ENCODE data around the gene KCNK15.
"Not testable (repeated sequence)": the region's sequence is repeated elsewhere in the genome, so short reads cannot be mapped to it uniquely, and the experiment has no call there.

KCNK15 gene

GRCh38 chr20:44759595-44759994, 13.9 kb downstream of the KCNK15 start:
- no peak for DNase-seq

DNA sequence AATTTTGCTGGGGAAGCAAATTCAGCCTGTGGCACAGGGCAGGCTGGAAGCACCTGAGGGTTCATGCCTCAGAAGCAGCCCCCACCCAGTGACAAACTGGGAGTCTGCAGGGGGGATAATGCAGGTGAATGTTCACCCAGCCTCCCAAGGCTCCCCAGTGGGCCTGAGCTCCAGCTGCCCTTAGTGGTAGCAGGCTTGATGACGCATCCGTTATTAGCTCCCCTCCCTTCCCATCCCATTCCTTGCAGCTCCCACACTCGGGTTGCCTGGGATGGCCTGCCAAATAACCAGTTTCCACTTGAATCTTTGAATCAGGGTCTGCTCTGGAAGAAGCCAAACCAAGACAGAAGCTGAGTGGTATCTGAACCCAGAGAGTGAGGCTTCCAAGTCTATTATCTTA, 15.8 kb downstream of the KCNK15 start:
- DNase-seq: no peak

DNA sequence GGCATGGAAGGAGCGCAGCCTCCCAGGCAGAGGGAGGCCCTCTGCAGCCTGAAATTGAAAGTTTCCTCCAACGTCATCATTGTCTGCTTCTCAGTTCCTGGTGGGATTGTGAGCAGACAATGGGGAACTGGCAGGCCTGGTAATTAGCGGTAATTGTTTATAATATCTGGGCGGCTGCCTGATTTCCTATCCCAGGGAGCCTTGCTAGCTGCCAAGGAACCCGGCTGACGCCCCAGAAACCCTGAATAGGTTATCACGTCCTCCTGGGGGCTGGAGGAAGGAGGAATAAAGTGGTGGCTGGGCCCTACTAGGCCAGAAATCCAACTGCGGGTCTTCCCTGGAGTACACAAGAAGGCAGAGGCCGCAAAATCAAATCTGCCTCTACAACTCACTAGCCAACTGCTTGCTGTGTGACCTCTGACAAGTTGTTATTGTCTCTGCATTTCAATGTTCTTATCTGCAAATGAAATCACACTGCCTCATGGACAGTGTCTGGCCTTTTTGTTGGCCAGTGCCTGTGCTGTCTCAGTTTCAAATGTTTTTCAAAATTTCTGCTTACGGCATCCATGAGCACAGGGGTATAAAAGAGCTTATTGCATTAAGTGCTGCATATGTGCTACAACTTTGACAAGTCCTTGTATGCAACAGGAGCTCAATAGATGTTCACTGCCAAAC, 16.9 kb downstream of the KCNK15 start:
- no peak for DNase-seq

DNA sequence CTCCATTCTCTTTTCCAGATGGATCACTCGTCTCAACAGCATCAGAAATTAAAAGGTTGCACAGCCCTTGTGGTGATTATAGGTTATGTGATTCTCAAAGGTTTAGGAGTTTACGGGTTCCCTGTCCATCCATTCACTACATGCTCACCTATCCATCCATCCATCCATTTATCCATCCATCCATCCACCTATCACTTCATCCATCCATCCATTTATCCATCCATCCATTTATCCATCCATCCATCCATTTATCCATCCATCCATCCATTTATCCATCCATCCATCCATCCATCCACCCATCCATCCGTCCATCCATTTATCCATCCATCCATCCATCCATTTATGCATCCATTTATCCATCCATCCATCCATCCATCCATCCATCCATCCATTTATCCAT, 18.1 kb downstream of the KCNK15 start:
- not testable (repeated sequence) for DNase-seq

GRCh38 chr20:44765091-44765490, 19.4 kb downstream of the KCNK15 start:
- no peak for DNase-seq

GRCh38 chr20:44765701-44766347, 20.2 kb downstream of the KCNK15 start:
- DNase-seq: no peak

DNA sequence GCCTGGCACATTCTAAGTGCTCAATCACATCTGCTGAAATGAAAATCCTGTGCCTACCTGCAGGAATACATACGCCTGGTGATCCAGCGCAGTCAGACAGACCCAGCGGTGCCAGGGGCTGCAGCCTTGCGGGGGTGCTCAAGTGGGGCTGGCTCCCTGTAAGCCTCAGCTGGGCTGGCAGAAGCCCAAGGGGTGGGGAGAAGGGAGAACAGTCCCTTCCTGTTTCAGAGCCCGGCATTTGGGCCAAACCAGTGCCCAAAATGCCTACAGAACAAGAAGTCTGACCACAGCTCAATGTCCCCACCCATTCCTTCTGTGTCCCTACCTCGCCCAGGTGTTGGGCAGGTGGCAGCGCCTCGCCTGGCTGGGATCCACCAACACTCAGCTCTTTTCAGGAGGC, 22.6 kb downstream of the KCNK15 start:
- DNase-seq: no peak

GRCh38 chr20:44768854-44769480, 23.3 kb downstream of the KCNK15 start:
- DNase-seq: no peak

GRCh38 chr20:44769481-44769863, 23.8 kb downstream of the KCNK15 start:
- no peak for DNase-seq

GRCh38 chr20:44770484-44771171, 25.0 kb downstream of the KCNK15 start:
- DNase-seq: no peak

DNA sequence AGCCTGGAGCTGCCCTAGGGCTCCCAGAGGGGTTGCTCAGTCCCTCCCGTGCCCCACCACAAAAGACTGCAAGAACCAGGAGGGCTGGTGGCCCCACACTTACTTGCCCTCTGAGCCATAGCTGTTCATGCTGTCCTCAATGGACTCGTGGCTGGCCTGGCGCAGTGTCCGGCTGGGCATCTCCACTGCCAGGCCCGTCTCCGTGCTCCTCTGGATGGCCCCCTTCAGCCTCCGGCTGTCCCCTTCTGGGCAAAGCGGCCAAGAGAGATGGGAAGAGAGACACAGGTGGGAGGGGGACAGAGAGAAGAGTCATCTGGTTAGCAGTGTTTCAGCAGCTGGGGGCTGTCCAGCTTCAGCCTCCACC, 25.5 kb downstream of the KCNK15 start:
- no peak for DNase-seq

DNA sequence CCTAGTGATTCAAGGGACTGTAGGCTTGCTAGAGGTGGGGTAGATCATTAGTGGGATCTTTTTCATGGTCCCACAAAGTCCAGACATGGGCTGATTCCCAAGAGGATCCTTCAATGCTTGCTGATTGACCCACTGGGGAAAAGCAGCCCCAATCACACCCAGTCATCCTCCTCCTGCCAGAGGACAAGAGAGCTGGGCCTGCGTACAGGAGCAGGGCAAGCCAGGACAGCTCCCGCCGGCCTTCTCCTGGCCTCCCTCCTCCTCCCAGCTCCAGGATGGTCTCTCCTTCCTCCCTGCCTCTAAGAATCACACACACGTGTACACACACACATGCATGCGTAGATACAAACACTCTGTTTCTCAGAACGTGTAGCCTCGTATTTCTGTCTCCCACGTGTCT, 27.0 kb downstream of the KCNK15 start:
- no peak for DNase-seq

DNA sequence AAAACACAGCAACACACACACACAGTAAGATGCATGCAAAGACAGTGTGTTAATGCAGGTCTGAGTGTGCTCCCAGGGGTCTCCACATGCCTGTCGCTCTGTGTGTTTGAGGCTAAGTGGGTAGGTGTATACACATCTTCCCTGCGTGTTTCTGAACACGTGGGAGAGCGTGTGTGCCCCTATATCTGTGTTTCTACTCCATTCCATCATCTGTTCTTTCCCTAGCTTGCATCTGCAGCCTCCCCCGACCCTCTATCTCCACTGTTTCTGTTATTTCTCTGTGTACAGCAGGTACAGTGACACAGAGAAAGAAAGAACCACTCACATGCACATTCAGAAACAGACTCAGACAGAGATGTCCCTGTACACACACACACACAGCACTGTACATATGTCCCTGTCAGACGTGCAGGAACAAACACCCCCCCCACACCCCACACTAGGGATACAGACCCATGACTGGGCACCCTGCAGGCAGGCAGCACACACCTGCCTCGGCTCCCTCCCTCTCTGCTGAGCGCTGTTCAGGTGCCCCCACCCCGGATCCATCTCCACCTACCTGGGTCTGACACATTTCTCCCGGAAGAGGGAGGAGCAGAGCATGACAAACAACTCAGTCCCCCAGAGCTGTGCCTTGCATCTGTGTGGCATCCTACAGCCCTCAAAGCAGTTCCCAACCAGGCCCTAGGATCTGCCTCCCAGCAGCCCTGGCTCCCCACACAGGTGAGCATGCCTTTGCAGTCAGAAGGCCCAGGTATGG, 27.6 kb downstream of the KCNK15 start:
- no peak for DNase-seq

DNA sequence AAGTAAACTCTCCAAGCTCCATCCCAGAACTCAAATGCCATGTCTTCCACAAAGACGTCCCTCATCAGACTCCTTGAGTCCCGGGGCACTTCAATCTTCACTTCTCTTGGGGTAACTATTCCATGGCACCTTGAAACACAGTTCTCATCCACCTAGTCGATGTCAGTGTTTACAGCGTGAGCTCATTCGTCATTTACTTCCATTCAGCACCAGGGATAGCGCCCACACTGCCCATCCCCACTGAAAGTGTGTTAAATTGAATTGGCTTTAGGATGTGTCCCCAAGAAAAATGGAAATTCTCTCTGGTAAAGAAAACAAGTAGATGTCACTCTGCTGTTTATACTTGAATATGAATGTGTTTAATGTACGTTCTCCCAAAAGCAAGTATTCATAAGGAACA, 31.3 kb downstream of the KCNK15 start:
- DNase-seq: no peak

DNA sequence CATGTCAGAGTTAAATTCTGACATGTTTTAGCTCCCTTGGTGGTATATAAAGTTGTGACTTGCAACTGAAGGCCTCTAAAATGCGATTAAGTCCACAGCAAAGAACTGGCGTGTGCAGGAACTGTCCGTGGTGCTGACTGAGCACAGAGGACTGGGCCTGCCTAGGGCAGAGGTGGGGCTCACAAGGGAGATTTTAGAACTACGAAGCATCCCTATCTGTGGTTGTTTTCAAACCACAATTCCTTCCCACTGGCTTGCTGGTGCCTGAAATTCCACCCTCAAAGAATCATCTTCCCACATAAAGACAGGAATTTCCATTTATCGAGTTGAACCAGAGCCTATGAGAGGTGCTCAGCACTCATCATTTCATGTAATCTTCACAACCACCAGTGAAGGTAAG, 34.6 kb downstream of the KCNK15 start:
- peak; percentile 17 for DNase-seq

GRCh38 chr20:44781118-44781517, 35.5 kb downstream of the KCNK15 start:
- no peak for DNase-seq

DNA sequence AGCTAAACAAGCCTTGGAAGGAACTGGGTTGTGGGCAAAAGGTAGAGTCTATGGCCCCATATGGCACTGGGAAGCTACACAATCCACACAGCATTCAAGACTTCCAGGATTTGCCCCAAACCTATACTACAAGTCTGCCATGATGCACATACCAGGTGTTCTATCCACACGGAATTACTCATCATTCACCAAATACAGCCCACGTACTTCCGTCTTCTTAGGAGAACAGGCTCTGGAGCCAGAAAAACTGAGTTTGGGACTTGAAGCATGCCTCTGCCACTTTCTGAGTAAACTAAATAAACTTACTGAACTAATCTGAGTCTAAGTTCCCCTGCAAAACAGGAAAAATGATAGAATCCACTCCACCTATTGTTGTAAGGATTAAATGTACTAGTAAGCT, 36.1 kb downstream of the KCNK15 start:
- no peak for DNase-seq

DNA sequence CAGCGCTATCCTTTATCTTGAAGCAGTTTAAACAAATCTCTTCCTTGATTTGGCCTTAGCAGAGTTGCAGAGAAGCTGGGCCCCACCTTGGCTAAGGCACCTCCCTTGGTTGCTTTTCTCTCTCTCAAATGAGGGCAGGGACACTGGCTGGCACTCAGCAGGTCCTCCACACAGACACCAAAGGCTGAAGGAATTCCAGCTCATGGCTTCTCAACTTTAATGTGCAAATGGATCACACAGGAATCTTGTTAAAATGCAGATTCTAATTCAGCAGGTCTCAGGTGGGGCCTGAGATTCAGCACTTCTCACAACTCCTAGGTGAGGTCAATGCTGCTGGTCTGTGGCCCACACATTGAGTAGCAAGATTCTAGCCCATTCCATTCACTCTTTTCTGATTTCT, 39.0 kb downstream of the KCNK15 start:
- no peak for DNase-seq

GRCh38 chr20:44785768-44786167, 40.1 kb downstream of the KCNK15 start:
- no peak for DNase-seq

- no peak for DNase-seq
Observed at GRCh38 chr20:44787299-44787698, 41.6 kb downstream of the KCNK15 start.

GRCh38 chr20:44788706-44789456, 43.2 kb downstream of the KCNK15 start:
- no peak for DNase-seq

DNA sequence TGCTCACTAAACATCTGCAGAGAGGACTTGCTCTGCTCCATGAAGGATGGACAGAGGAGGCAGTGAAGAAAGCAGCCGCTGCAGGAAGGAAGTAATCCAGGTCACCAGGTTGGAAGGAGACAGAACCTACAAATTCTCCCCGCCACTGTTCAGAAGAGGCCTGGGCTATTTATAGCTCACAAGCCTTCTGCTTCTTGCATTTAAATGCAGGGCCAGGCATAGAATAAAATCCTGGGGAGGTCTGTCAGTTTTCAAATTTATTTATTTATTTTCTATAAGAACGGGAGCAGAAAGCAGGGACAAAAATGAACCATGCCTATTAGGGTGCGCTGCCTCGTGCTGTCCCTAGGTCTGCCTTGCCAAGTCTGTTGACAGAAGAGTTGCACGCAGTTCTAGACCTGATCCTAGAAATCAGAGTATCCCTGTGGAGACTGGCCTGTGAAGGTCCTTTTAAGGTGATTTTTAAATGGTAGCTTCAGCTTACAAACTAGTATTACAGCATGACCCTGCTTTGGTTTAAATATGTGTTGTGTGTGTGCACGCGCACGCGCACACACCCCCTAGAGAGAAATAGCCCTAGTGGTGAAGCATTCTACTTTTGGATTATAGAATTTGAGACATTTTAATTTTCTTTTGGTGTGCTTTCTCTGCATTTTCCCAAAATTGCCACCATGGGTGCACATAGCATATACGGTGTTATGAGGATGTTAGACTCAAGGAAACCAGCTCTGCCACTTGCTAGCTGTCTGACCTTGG, 45.2 kb downstream of the KCNK15 start:
- no peak for DNase-seq

Measured in CD4-positive, alpha-beta T cell treated with Interleukin-10 for 1 hour (primary cell).